GM21526 (cell line): ENCODE measurements around the gene ANKRD40.

ENCODE experiments used
- ATAC-seq: cut with Tn5 transposase; IDR thresholded peaks from one replicate; pipeline ENCODE4 v1.9.1; 2021; ENCODE audit warnings: moderate library complexity; ENCODE audit not compliant: unreplicated experiment, low FRiP score

ANKRD40 gene

DNA sequence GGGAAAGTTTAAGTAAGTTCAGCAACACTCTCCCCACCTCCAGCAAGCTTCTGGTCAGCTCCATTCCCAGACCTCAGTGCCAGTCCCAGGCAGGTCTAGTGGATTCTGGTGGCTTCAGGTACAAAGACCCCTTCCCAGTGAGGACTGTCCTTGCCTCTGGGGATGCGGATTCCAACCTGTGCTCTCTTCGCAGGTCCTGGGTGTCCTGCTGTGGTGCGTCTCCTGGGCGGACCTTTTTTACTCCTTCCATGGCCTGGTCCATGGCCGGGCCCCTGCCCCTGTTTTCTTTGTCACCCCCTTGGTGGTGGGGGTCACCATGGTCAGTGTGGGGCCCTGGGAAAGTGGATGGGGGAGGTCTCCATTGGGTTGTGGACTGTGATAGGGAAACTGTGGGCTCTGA is 51.2 kb downstream of the ANKRD40 start:
- no peak for ATAC-seq

DNA sequence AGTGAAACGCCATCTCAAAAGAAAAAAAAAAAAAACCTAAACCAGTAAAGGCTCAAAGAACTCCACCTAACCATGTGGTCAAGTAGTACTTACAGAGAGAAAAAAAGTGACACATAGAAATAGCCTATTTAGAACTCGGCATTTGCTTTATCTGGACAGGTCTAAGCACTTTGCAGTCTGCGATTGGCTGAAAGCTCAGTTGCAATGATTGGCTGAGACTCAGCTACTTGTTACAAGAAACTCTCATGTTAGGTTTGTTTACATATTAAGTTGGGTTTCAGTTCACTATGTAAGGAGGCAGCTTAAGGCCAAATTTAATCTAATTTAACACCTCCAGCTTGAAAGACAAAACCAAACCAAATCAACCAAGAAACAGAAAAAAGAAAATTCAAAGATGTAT is 54.0 kb downstream of the ANKRD40 start:
- ATAC-seq, result no peak

DNA sequence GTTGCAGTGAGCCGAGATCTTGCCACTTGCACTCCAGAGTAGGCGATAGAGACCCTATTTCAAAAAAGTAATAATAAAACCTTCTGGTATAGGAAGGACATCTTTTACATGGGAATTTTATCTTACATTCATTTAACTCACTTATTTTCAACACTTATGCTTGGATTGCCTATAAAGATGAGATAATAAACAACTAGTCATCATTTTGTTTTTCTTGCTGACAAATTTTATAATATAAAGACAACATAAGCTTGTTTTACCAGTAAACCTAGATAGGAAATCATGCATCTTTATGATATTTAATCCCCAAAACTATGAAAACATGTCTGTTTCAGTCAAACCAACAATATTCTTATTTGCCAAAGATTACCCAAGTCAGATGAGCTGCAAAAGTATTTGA is 56.1 kb downstream of the ANKRD40 start:
- ATAC-seq, result no peak

DNA sequence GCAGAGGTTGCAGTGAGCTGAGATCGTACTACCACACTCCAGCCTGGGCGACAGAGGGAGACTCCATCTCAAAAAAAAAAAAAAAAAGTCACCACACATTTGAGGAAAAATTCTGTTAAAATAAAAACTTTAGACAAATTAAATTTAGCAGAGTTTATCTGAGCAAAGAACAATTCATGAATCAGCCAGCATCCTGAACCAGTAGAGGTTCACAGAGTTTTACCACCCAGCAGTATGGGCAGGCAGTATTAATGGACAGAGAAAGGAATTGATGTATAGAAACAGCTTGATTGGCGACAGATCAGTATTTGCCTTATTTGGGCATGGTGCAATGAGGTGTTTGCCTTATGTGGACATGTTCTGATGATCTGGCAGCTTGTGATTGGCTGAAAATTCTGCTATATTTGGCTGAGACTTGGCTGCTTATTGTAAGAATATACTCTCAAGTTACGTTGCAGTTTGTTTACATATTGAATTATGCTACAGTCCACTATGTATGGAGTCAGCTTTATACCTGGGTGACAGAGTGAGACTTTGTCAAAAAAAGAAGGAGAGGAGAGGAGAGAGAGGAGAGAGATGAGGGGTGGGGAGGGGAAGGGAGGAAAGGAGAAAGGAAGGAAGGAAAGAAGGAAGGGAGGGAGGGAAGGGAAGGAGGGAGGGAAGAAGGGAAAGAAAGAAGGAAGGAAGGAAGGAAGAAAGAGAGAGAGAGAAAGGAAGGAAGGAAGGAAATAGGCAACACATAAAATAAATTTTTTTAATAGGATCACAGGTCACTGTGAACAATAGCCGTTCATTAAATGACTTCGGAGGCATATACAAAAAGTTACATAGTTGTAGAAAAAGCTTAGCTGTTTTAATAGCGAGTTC is 58.4 kb downstream of the ANKRD40 start:
- no peak for ATAC-seq

DNA sequence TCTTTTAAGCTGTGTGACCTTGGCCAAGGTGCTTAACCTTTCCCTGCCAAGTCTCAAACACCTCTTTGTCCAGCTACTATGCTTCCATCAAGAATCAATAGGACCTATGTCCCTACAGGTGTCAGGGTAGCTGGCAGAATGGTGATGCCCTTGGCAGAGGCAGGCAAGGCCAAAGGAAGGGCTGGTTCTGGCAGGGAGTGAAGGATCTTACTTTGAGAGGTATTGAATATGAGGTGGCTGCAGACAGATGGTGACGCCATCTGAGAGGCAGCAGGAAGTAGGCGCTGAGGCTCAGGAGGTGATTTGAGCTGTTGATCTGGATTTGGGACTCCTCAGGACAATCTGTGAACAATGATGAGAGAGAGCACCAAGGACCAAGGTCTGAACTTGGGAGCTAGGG is 60.5 kb downstream of the ANKRD40 start:
- no peak for ATAC-seq

DNA sequence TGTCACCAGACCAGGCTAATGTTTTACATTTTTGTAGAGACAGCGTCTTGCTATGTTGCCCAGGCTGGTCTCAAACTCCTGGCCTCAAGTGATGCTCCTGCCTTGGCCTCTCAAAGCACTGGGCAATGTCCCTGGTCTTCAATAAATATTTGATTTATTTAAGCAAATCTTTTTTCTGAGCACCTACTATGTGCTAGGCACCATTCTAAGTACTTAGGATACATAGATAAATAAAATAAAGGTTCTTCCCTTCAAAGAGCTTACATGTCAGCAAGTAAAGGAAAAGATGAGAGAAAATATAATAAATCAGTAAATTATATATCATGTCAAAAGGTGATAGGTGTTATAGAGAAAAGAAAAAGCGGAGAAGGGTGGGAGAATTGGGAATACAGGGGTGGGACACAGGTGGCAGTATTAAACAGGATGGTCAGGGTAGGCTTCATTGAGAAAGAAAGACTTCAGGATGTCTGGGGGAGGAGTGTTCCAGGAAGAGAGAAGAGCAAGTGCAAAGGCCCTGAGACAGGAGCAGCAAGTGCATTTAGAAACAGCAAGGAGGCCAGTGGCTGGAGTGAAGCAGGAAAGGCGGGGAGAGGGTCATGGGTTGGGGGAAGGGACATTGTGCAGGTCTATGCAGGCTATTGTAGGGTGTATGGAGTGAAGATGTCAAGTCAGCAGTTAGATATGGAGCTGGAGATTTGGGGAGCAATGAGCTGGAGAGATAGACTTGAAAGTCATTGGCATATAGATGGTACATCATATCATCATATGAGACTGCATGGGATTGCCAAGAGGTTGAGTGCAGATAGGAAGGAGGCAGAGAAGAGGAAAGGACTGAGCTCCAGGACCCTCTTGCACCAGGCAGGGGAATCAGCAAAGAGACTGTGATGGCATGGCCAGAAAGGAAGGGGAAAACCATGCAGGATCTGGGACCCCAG is 61.7 kb downstream of the ANKRD40 start:
- no peak for ATAC-seq
